GM12878 (cell line): ENCODE data around the gene BRD3. TPM values are rescaled to one million over a fixed set of nuclear protein-coding genes. Genes with fewer than 3 reads are reported as not detected.

Experiments used
- ATAC-seq: fragments of 200-7000 bp; cut with Tn5 transposase; 3 replicates; pipeline ENCODE4 v1.9.1; 2020; ENCODE audit warnings: mild to moderate bottlenecking, moderate library complexity
- BruUV-seq: library from RNA; stranded (reverse); fragments of 400-500 nt; replicated peaks from 2 replicates; lab custom pipeline; 2021; lab: Mats Ljungman, UMichigan
- CTCF ChIA-PET: fragments of 300-600 bp; sonication (Branson Sonifier 250); formaldehyde crosslinking; extraction: SDS; loops from one replicate; lab custom pipeline; 2021; ENCODE audit warnings: inconsistent platforms; lab: Yijun Ruan, JAX
- POLR2A ChIA-PET: fragments of 350-600 bp; formaldehyde crosslinking; extraction: SDS; loops from one replicate; lab custom pipeline; 2021; ENCODE audit warnings: inconsistent platforms; lab: Charles Lee
- RAD21 ChIA-PET: fragments of 300-600 bp; sonication (Branson Sonifier 250); formaldehyde crosslinking; loops from one replicate; lab custom pipeline; 2023; ENCODE audit warnings: antibody characterized with exemption; ENCODE audit not compliant: unreplicated experiment; lab: Charles Lee
- SMC1A ChIA-PET: fragments of 300-600 bp; sonication (Branson Sonifier 250); formaldehyde crosslinking; loops from one replicate; lab custom pipeline; 2023; ENCODE audit not compliant: unreplicated experiment, uncharacterized antibody; lab: Charles Lee
- DNase-seq: peaks from one replicate; pipeline ENCODE4 v3.0.0-alpha.2; 2011; ENCODE audit warnings: low read depth, low spot score
- FAIRE-seq: peaks from 3 replicates; lab custom pipeline; 2011; peaks lifted over from hg19 to GRCh38; lab: Jason Lieb, UNC
- H2AFZ ChIP-seq: 2 replicates; pipeline ENCODE4 v1.6.0; 2011; ENCODE audit warnings: low read depth, low read length, control low read depth; ENCODE audit not compliant: control insufficient read depth
- H3K27ac ChIP-seq: 2 replicates; pipeline ENCODE4 v1.5.1; 2011; ENCODE audit warnings: control low read depth; ENCODE audit not compliant: control insufficient read depth, insufficient read depth
- H3K27me3 ChIP-seq, 2 experiments: replicated peaks in 1 of 2; 2 replicates each; pipeline versions ENCODE4 v1.6.0 to v1.6.1; 2011; ENCODE audit warnings: low read length in 1 of 2; ENCODE audit not compliant: control insufficient read depth in 2 of 2, insufficient read depth in 2 of 2
- H3K36me3 ChIP-seq, 2 experiments: 2 replicates each; pipeline ENCODE4 v1.5.1; 2011; ENCODE audit warnings: low read length in 1 of 2; ENCODE audit not compliant: control insufficient read depth in 2 of 2, insufficient read depth in 2 of 2
- H3K4me1 ChIP-seq: 2 replicates; pipeline ENCODE4 v1.6.1; 2011; ENCODE audit warnings: mild to moderate bottlenecking, low read length, moderate library complexity, mixed read lengths; ENCODE audit not compliant: control insufficient read depth, insufficient read depth
- H3K4me2 ChIP-seq: 2 replicates; pipeline ENCODE4 v1.6.0; 2011; ENCODE audit warnings: control low read depth; ENCODE audit not compliant: control insufficient read depth, insufficient read depth
- H3K4me3 ChIP-seq: fragments of 200-600 bp; sonication (generic); 2 replicates; pipeline ENCODE4 v1.5.1; 2016
- H3K79me2 ChIP-seq: 2 replicates; pipeline ENCODE4 v1.6.0; 2011; ENCODE audit warnings: low read length; ENCODE audit not compliant: control insufficient read depth, insufficient read depth
- H3K9ac ChIP-seq: 2 replicates; pipeline ENCODE4 v1.8.0; 2011; ENCODE audit warnings: low read length, control low read depth, mixed read lengths; ENCODE audit not compliant: control insufficient read depth, insufficient read depth
- H3K9me3 ChIP-seq: replicated peaks from 3 replicates; pipeline ENCODE4 v1.5.1; 2011; ENCODE audit warnings: mild to moderate bottlenecking, low read length; ENCODE audit not compliant: control insufficient read depth, insufficient read depth
- H4K20me1 ChIP-seq: 2 replicates; pipeline ENCODE4 v1.6.0; 2011; ENCODE audit not compliant: control insufficient read depth, insufficient read depth
- BCL3 ChIP-seq: IDR thresholded peaks from 2 replicates; pipeline ENCODE4 v1.6.1; 2011; ENCODE audit warnings: borderline replicate concordance, low read depth, mild to moderate bottlenecking, moderate library complexity, low read length; ENCODE audit not compliant: insufficient read depth, poor library complexity, severe bottlenecking
- CBFB ChIP-seq: IDR thresholded peaks from 2 replicates; pipeline ENCODE4 v1.6.1; 2016; ENCODE audit warnings: antibody characterized with exemption, low read depth
- CBX5 ChIP-seq: sonication (generic); IDR thresholded peaks from 2 replicates; pipeline ENCODE4 v1.6.1; 2016; ENCODE audit warnings: low read depth, moderate library complexity, mild to moderate bottlenecking, inconsistent platforms
- CHD2 ChIP-seq: IDR thresholded peaks from 2 replicates; pipeline ENCODE4 v1.6.1; 2011; ENCODE audit warnings: low read depth, low read length, improper control_type of control experiment, borderline replicate concordance
- DPF2 ChIP-seq: fragments of 450-650 bp; IDR thresholded peaks from 2 replicates; pipeline ENCODE4 v1.6.1; 2017; ENCODE audit warnings: mild to moderate bottlenecking
- KAT2A ChIP-seq: conservative IDR thresholded peaks from 2 replicates; pipeline ENCODE4 v1.6.1; 2011; ENCODE audit warnings: low read depth, low read length; ENCODE audit not compliant: control insufficient read depth
- KLF5 ChIP-seq: fragments of 450-650 bp; IDR thresholded peaks from 2 replicates; pipeline ENCODE4 v1.6.1; 2014; ENCODE audit warnings: mild to moderate bottlenecking; ENCODE audit not compliant: partially characterized antibody
- MXI1 ChIP-seq: fragments of 150-350 bp; IDR thresholded peaks from 2 replicates; pipeline ENCODE4 v1.6.1; 2011; ENCODE audit warnings: low read depth, mild to moderate bottlenecking, inconsistent platforms, low read length, improper control_type of control experiment
- NFYA ChIP-seq: IDR thresholded peaks from 2 replicates; pipeline ENCODE4 v1.6.1; 2011; ENCODE audit warnings: low read depth, mild to moderate bottlenecking, low read length, improper control_type of control experiment, borderline replicate concordance
- SIX5 ChIP-seq: IDR thresholded peaks from 2 replicates; pipeline ENCODE4 v1.6.1; 2011; ENCODE audit warnings: mild to moderate bottlenecking, low read depth, low read length, moderate library complexity; ENCODE audit not compliant: severe bottlenecking
- SKIL ChIP-seq: fragments of 450-650 bp; IDR thresholded peaks from 2 replicates; pipeline ENCODE4 v1.6.1; 2017; ENCODE audit warnings: mild to moderate bottlenecking, low read depth, inconsistent platforms; ENCODE audit not compliant: poor library complexity, severe bottlenecking
- SREBF1 ChIP-seq: IDR thresholded peaks from 2 replicates; pipeline ENCODE4 v1.6.1; 2012; ENCODE audit warnings: mild to moderate bottlenecking, low read length
- WRNIP1 ChIP-seq: IDR thresholded peaks from 2 replicates; pipeline ENCODE4 v1.6.1; 2011; ENCODE audit warnings: low read depth, low read length, improper control_type of control experiment, borderline replicate concordance
- ZBED1 ChIP-seq: IDR thresholded peaks from 2 replicates; pipeline ENCODE4 v1.6.1; 2016; ENCODE audit warnings: borderline replicate concordance
- WGBS: methylation state at CpG from one replicate; pipeline ENCODE4 v1.1.6; 2016; ENCODE audit warnings: low lambda C conversion rate; ENCODE audit not compliant: insufficient replicate concordance, insufficient coverage; ENCODE audit errors: missing lambda C conversion rate; 5-methylcytosine and 5-hydroxymethylcytosine counted together
- in situ Hi-C: fragments of 300-500 bp; cut with MboI; formaldehyde crosslinking; loops from 9 replicates; pipeline ENCODE4 v1.14.3; 2018; ENCODE audit warnings: mixed read lengths
- intact Hi-C: fragments of 100-400 bp; cut with micrococcal nuclease; formaldehyde crosslinking; loops from one replicate; pipeline ENCODE4 v1.14.2; 2022; ENCODE audit not compliant: unreplicated experiment
- polyA plus RNA-seq, 11 experiments: library from polyadenylated mRNA; depleted of rRNA in 4 of 11; unstranded in 6 of 11; stranded (reverse) in 5 of 11; fragments of >200 nt; fragmentation: Nextera tagmentation in 4 of 11; fragmentation: Illumina TruSeq in 1 of 11; extraction: Ambion mirVana in 4 of 11; extraction: Trizol in 1 of 11; gene quantifications; 1 replicate in 1 of 11; 2 replicates in 10 of 11; pipeline versions ENCODE4 v1.2.1 to v1.2.3, GENCODE V29; 2011 to 2016; ENCODE audit warnings: inconsistent platforms in 2 of 11, missing spikeins in 2 of 11, low read depth in 1 of 11
- total RNA-seq, 4 experiments: library from RNA; depleted of rRNA in 3 of 4; stranded (reverse); fragments of >200 nt in 3 of 4; fragmentation: Illumina TruSeq in 1 of 4; extraction: Trizol in 1 of 4; gene quantifications; 2 replicates each; pipeline versions ENCODE4 v1.2.1 to v1.2.3, GENCODE V29; 2013 to 2021
- TF ChIP-seq, protein P1 (sequence below): fragments of 450-650 bp; IDR thresholded peaks from 2 replicates; pipeline ENCODE4 v1.6.1; 2018; ENCODE audit warnings: borderline replicate concordance, mild to moderate bottlenecking; ENCODE audit not compliant: partially characterized antibody

The BRD3 gene
- total and polyA plus RNA-seq, 10 of the 15 experiments (the other 5 are each of a cell fraction or from before 2014, with no cell fraction given) = 0.53 to 20.8 (median 4.8) TPM

- 98% methylated on average over 15 of the region's 15 CpGs for WGBS
- Histone ChIP-seq H3K9me3 (no peaks in the 10 kb centered on the region), H3K4me1 (peaks cover 24% of the 10 kb centered on the region), H2AFZ (no peak overlapping the region), H4K20me1 (peaks cover 24% of the 10 kb centered on the region), H3K4me2 (no peak overlapping the region), H3K79me2 (peaks cover 39% of the 10 kb centered on the region), H3K27ac (no peak overlapping the region), H3K36me3 (no peaks in the 10 kb centered on the region), H3K27me3 (no peaks in the 10 kb centered on the region), H3K4me3 (no peak overlapping the region), H3K9ac (no peak overlapping the region)
- no peak for ATAC-seq
- ChIA-PET POLR2A (interaction anchor here (0.5 kb wide), 1 partner anchor 645 kb away, joined by 3 read pairs; no protein-coding TSS in a partner anchor), SMC1A (no interaction called here), CTCF (interaction anchor here (1.2 kb wide), 1 partner anchor 70 kb away, joined by 3 read pairs; no protein-coding TSS in a partner anchor), RAD21 (no interaction called here)
- BruUV-seq = no TSS peak
- DNase-seq = no peak
- in situ Hi-C loops = no loop called here
- TF ChIP-seq KLF5 (no peak), ZBED1 (no peak), DPF2 (no peak), CBX5 (no peak), CBFB (no peak), CHD2 (no peak), SREBF1 (no peak), WRNIP1 (no peak), SIX5 (no peak), BCL3 (no peak), NFYA (no peak), MXI1 (no peak), KAT2A (no peak), SKIL (no peak)
- TF ChIP-seq, protein P1, sequence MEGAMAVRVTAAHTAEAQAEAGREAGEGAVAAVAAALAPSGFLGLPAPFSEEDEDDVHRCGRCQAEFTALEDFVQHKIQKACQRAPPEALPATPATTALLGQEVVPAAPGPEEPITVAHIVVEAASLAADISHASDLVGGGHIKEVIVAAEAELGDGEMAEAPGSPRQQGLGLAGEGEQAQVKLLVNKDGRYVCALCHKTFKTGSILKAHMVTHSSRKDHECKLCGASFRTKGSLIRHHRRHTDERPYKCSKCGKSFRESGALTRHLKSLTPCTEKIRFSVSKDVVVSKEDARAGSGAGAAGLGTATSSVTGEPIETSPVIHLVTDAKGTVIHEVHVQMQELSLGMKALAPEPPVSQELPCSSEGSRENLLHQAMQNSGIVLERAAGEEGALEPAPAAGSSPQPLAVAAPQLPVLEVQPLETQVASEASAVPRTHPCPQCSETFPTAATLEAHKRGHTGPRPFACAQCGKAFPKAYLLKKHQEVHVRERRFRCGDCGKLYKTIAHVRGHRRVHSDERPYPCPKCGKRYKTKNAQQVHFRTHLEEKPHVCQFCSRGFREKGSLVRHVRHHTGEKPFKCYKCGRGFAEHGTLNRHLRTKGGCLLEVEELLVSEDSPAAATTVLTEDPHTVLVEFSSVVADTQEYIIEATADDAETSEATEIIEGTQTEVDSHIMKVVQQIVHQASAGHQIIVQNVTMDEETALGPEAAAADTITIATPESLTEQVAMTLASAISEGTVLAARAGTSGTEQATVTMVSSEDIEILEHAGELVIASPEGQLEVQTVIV = no peak
- no peak for FAIRE-seq
- intact Hi-C loops = no loop called here
These were observed 4.7 kb downstream of the BRD3 start for GRCh38 chr9:134063088-134063570.
